Thoracic aorta (tissue), 2 donors: ENCODE data around the gene RELN. TPM values are rescaled to one million over a fixed set of nuclear protein-coding genes. Genes with fewer than 3 reads are reported as not detected.

Experiments used
- ATAC-seq: fragments of 150-250 bp; one replicate; pipeline ENCODE4 v1.8.0; 2017; ENCODE audit warnings: low read depth; ENCODE audit not compliant: insufficient number of reproducible peaks, low FRiP score
- DNase-seq: peaks from one replicate; pipeline ENCODE4 v3.0.0-alpha.2; 2020; ENCODE audit warnings: low spot score
- H3K27ac ChIP-seq, 2 donors: fragments of 200-600 bp; sonication (generic); 1 replicate in 1 of 2; 2 replicates in 1 of 2; pipeline ENCODE4 v1.5.1; 2016; ENCODE audit warnings: mild to moderate bottlenecking in 2 of 2, moderate library complexity in 2 of 2
- H3K27me3 ChIP-seq: fragments of 200-600 bp; sonication (generic); replicated peaks from 2 replicates; pipeline ENCODE4 v1.6.0; 2016; ENCODE audit warnings: mild to moderate bottlenecking; ENCODE audit not compliant: insufficient read depth
- H3K36me3 ChIP-seq: fragments of 200-600 bp; sonication (generic); one replicate; pipeline ENCODE4 v1.5.1; 2016
- H3K4me1 ChIP-seq, 2 donors: fragments of 200-600 bp; sonication (generic); 1 replicate in 1 of 2; 2 replicates in 1 of 2; pipeline versions ENCODE4 v1.5.1 to v1.6.0; 2016; ENCODE audit warnings: low read depth in 2 of 2, mild to moderate bottlenecking in 1 of 2; ENCODE audit not compliant: control insufficient read depth in 1 of 2
- H3K4me3 ChIP-seq: fragments of 200-600 bp; sonication (generic); 2 replicates; pipeline ENCODE4 v1.5.1; 2016; ENCODE audit warnings: mild to moderate bottlenecking
- H3K9me3 ChIP-seq: fragments of 200-600 bp; sonication (generic); 2 replicates; pipeline ENCODE4 v1.5.1; 2016
- CTCF ChIP-seq: fragments of 200-600 bp; sonication (generic); IDR thresholded peaks from one replicate; pipeline ENCODE4 v1.5.1; 2019; ENCODE audit warnings: antibody characterized with exemption
- total RNA-seq, 2 donors: library from RNA; depleted of rRNA; stranded (reverse); fragments of >200 nt; gene quantifications; one replicate each; pipeline versions ENCODE4 v1.1.0 to v1.2.3, GENCODE V29; 2016

The RELN gene
- total RNA-seq, 2 donors from 2014 or later: 0.49 to 5.1 TPM

- DNase-seq (no peak), ATAC-seq (no peak)
- Histone ChIP-seq H3K4me1 (no peaks in the 10 kb centered on the region), H3K4me3 (no peak overlapping the region), H3K27ac (no peak overlapping the region), H3K27me3 (no peaks in the 10 kb centered on the region), H3K9me3 (no peaks in the 10 kb centered on the region), H3K36me3 (no peaks in the 10 kb centered on the region)
- no peak for TF ChIP-seq CTCF
Measured at GRCh38 chr7:103680161-103681144, 309.0 kb downstream of the RELN start.

- no peak overlapping the region for H3K4me3 ChIP-seq
- ATAC-seq: no peak
- no peak for DNase-seq
- H3K36me3 ChIP-seq: no peaks in the 10 kb centered on the region
- no peaks in the 10 kb centered on the region for H3K4me1 ChIP-seq
- no peak overlapping the region for H3K27ac ChIP-seq
- no peaks in the 10 kb centered on the region for H3K27me3 ChIP-seq
- TF ChIP-seq CTCF: no peak
- no peaks in the 10 kb centered on the region for H3K9me3 ChIP-seq
Measured at GRCh38 chr7:103679151-103680132, 310.0 kb downstream of the RELN start.

GRCh38 chr7:103668279-103668941 lies 321.0 kb downstream of the RELN start:
- H3K27ac ChIP-seq: no peak overlapping the region
- no peak for DNase-seq
- no peaks in the 10 kb centered on the region for H3K4me1 ChIP-seq
- ATAC-seq: no peak
- TF ChIP-seq CTCF: no peak
- no peaks in the 10 kb centered on the region for H3K9me3 ChIP-seq
- H3K36me3 ChIP-seq: no peaks in the 10 kb centered on the region
- no peak overlapping the region for H3K4me3 ChIP-seq
- H3K27me3 ChIP-seq: no peaks in the 10 kb centered on the region

GRCh38 chr7:103666326-103666725 lies 323.1 kb downstream of the RELN start:
- DNase-seq (no peak), ATAC-seq (no peak)
- no peak overlapping the region for H3K4me3 ChIP-seq
- TF ChIP-seq CTCF: no peak
- no peaks in the 10 kb centered on the region for H3K9me3 ChIP-seq
- H3K36me3 ChIP-seq: no peaks in the 10 kb centered on the region
- H3K4me1 ChIP-seq: no peaks in the 10 kb centered on the region
- no peaks in the 10 kb centered on the region for H3K27me3 ChIP-seq
- no peak overlapping the region for H3K27ac ChIP-seq
